AML-193 (cell line): ENCODE results near the gene TCF3.
A peak's percentile ranks its signal among the peaks of the same experiment; 100 is the strongest.

ENCODE experiments used
- DNase-seq, 2 experiments: peaks; one replicate each; lab custom pipeline; 2025; lab: John Stamatoyannopoulos, UW

The TCF3 gene

GRCh38 chr19:1609680-1610474 lies 42.5 kb downstream of the TCF3 start:
- DNase-seq: no peak

GRCh38 chr19:1609103-1609396 lies 43.4 kb downstream of the TCF3 start:
- no peak for DNase-seq

GRCh38 chr19:1608359-1609102 lies 43.9 kb downstream of the TCF3 start:
- DNase-seq: no peak

- DNase-seq: no peak
Observed at GRCh38 chr19:1606138-1606651, 46.2 kb downstream of the TCF3 start.

GRCh38 chr19:1605236-1606137 lies 46.9 kb downstream of the TCF3 start, which contains the start of gene UQCR11:
Gene UQCR11, minus strand, starts transcription at chr19:1605462. Its CDS starts 53 bp downstream, at chr19:1605409.
- peak; percentile 85 to 86 for DNase-seq

- no peak for DNase-seq
Observed at GRCh38 chr19:1602091-1602707, 50.2 kb downstream of the TCF3 start.

- no peak for DNase-seq
Observed at GRCh38 chr19:1601613-1602064, 50.8 kb downstream of the TCF3 start.

- DNase-seq: no peak
Observed at GRCh38 chr19:1599460-1599846, 53.0 kb downstream of the TCF3 start.

- DNase-seq: no peak
Observed at GRCh38 chr19:1598777-1599459, 53.5 kb downstream of the TCF3 start.

- no peak for DNase-seq
Observed at GRCh38 chr19:1593501-1593772, 59.0 kb downstream of the TCF3 start.

GRCh38 chr19:1592755-1593500 lies 59.5 kb downstream of the TCF3 start, which contains the start of gene MBD3:
Gene MBD3, minus strand, starts transcription at chr19:1592865. Its CDS starts 234 bp downstream, at chr19:1592631.
- DNase-seq: peak; percentile 81 to 90

- peak; percentile 61 to 70 for DNase-seq
Observed at GRCh38 chr19:1592024-1592754, 60.2 kb downstream of the TCF3 start.

GRCh38 chr19:1591421-1592023 lies 60.9 kb downstream of the TCF3 start:
- DNase-seq: no peak

- peak in 1 of 2 experiments; percentile 15 for DNase-seq
Observed at GRCh38 chr19:1590641-1591397, 61.6 kb downstream of the TCF3 start.

GRCh38 chr19:1587872-1588271 lies 64.5 kb downstream of the TCF3 start:
- DNase-seq: no peak

GRCh38 chr19:1585243-1585580 lies 67.2 kb downstream of the TCF3 start:
- no peak for DNase-seq

- no peak for DNase-seq
Observed at GRCh38 chr19:1584500-1585242, 67.7 kb downstream of the TCF3 start.

GRCh38 chr19:1582201-1582600 lies 70.2 kb downstream of the TCF3 start:
- no peak for DNase-seq
